GM19468 (cell line): Measurements from ENCODE around the gene ARIH1.
"Not testable (repeated sequence)": the region's sequence is repeated elsewhere in the genome, so short reads cannot be mapped to it uniquely, and the experiment has no call there.

ENCODE experiments used
- ATAC-seq: cut with Tn5 transposase; IDR thresholded peaks from one replicate; pipeline ENCODE4 v1.9.1; 2021; ENCODE audit warnings: mild to moderate bottlenecking, moderate library complexity, moderate number of reproducible peaks; ENCODE audit not compliant: unreplicated experiment; ENCODE audit errors: extremely low read depth

ARIH1 gene

GRCh38 chr15:72473614-72474465 is at the start of gene ARIH1:
Gene ARIH1 (plus strand): TSS chr15:72474330. CDS start chr15:72474640, 310 bp downstream.
- peak; percentile 62 for ATAC-seq

- ATAC-seq = no peak
Measured at GRCh38 chr15:72426753-72427152, 47.4 kb upstream of the ARIH1 start.

- no peak for ATAC-seq
Measured at GRCh38 chr15:72437650-72438316, 36.3 kb upstream of the ARIH1 start.

- ATAC-seq = not testable (repeated sequence)
Measured at GRCh38 chr15:72442848-72443247, 31.3 kb upstream of the ARIH1 start.

- no peak for ATAC-seq
Measured at GRCh38 chr15:72445426-72445825, 28.7 kb upstream of the ARIH1 start.

GRCh38 chr15:72450805-72451204 is 23.3 kb upstream of the ARIH1 start:
- ATAC-seq = no peak

GRCh38 chr15:72451224-72451623 is 22.9 kb upstream of the ARIH1 start:
- ATAC-seq = no peak

- no peak for ATAC-seq
Measured at GRCh38 chr15:72456684-72457083, 17.4 kb upstream of the ARIH1 start.

GRCh38 chr15:72460402-72460801 is 13.7 kb upstream of the ARIH1 start:
- no peak for ATAC-seq

- ATAC-seq = no peak
Measured at GRCh38 chr15:72463702-72464101, 10.4 kb upstream of the ARIH1 start.

GRCh38 chr15:72464251-72464650 is 9.9 kb upstream of the ARIH1 start:
- ATAC-seq = no peak

GRCh38 chr15:72468103-72468502 is 6.0 kb upstream of the ARIH1 start:
- ATAC-seq = no peak

GRCh38 chr15:72472992-72473610 is 1.0 kb upstream of the ARIH1 start:
- no peak for ATAC-seq

- ATAC-seq = no peak
Measured at GRCh38 chr15:72474466-72474911, 359 bp downstream of the ARIH1 start.

- ATAC-seq = peak; percentile 25
Measured at GRCh38 chr15:72474912-72475628, 940 bp downstream of the ARIH1 start.

- ATAC-seq = no peak
Measured at GRCh38 chr15:72475674-72476073, 1.5 kb downstream of the ARIH1 start.

- ATAC-seq = not testable (repeated sequence)
Measured at GRCh38 chr15:72476330-72476729, 2.2 kb downstream of the ARIH1 start.

GRCh38 chr15:72481015-72481659 is 7.0 kb downstream of the ARIH1 start:
- ATAC-seq = no peak

- no peak for ATAC-seq
Measured at GRCh38 chr15:72482275-72482674, 8.1 kb downstream of the ARIH1 start.

- no peak for ATAC-seq
Measured at GRCh38 chr15:72483279-72483678, 9.1 kb downstream of the ARIH1 start.
